SK-N-SH (cell line): Measurements from ENCODE around the gene SEC23A. TPM values are rescaled to one million over a fixed set of nuclear protein-coding genes. Genes with fewer than 3 reads are reported as not detected.
A peak's percentile ranks its signal among the peaks of the same experiment; 100 is the strongest.
"Not testable (repeated sequence)": the region's sequence is repeated elsewhere in the genome, so short reads cannot be mapped to it uniquely, and the experiment has no call there.

ENCODE experiments used
- CTCF ChIA-PET: fragments of 300-600, 350-600 bp; formaldehyde crosslinking; extraction: SDS; loops from one replicate; lab custom pipeline; 2021; lab: Yijun Ruan, JAX
- POLR2A ChIA-PET: fragments of 350-600 bp; sonication (Branson Sonifier 250); formaldehyde crosslinking; extraction: SDS; loops from one replicate; lab custom pipeline; 2020; ENCODE audit warnings: antibody characterized with exemption, inconsistent platforms; lab: Yijun Ruan, JAX
- DNase-seq: peaks from one replicate; pipeline ENCODE4 v3.0.0; 2012
- H2AFZ ChIP-seq: fragments of 200-600 bp; sonication (generic); 2 replicates; pipeline ENCODE4 v1.8.1; 2016; ENCODE audit warnings: antibody characterized with exemption, mild to moderate bottlenecking, low read depth
- H3F3A ChIP-seq: fragments of 200-600 bp; sonication (generic); replicated peaks from 2 replicates; pipeline ENCODE3; 2016; ENCODE audit warnings: antibody characterized with exemption, mild to moderate bottlenecking; ENCODE audit not compliant: insufficient read depth
- H3K27ac ChIP-seq, 2 experiments: fragments of 200-500 bp in 1 of 2; fragments of 200-600 bp in 1 of 2; sonication (Bioruptor generic) in 1 of 2; sonication (generic), shearing (Covaris generic) in 1 of 2; 2 replicates each; pipeline versions ENCODE4 v1.5.1 to v1.6.1; 2014 to 2016; ENCODE audit warnings: low read depth in 2 of 2, inconsistent platforms in 1 of 2, low read length in 1 of 2, mild to moderate bottlenecking in 1 of 2, mixed read lengths in 1 of 2
- H3K27me3 ChIP-seq: fragments of 200-600 bp; sonication (generic), shearing (Covaris generic); 2 replicates; pipeline ENCODE4 v1.6.1; 2016; ENCODE audit warnings: mixed run types; ENCODE audit not compliant: insufficient read depth
- H3K36me3 ChIP-seq, 2 experiments: fragments of 200-500 bp in 1 of 2; fragments of 200-600 bp in 1 of 2; sonication (Bioruptor generic) in 1 of 2; sonication (generic) in 1 of 2; replicated peaks in 1 of 2; 2 replicates each; pipeline versions ENCODE3 to v1.5.1; 2014 to 2016; ENCODE audit warnings: low read length in 1 of 2, mild to moderate bottlenecking in 1 of 2; ENCODE audit not compliant: insufficient read depth in 2 of 2, control insufficient read depth in 1 of 2
- H3K4me1 ChIP-seq, 2 experiments: fragments of 200-500 bp in 1 of 2; fragments of 200-600 bp in 1 of 2; sonication (Bioruptor generic) in 1 of 2; sonication (generic), shearing (Covaris generic) in 1 of 2; 2 replicates each; pipeline versions ENCODE4 v1.5.1 to v1.6.1; 2014 to 2016; ENCODE audit warnings: low read depth in 1 of 2, low read length in 1 of 2, mixed run types in 1 of 2; ENCODE audit not compliant: insufficient read depth in 2 of 2, control insufficient read depth in 1 of 2
- H3K4me2 ChIP-seq: fragments of 200-600 bp; sonication (generic), shearing (Covaris generic); 2 replicates; pipeline ENCODE4 v1.6.1; 2017; ENCODE audit warnings: mixed run types
- H3K4me3 ChIP-seq, 2 experiments: fragments of 200-500 bp in 1 of 2; fragments of 200-600 bp in 1 of 2; sonication (Bioruptor generic) in 1 of 2; sonication (generic), shearing (Covaris generic) in 1 of 2; 2 replicates each; pipeline versions ENCODE4 v1.5.1 to v1.8.1; 2014 to 2016; ENCODE audit warnings: low read depth in 2 of 2, inconsistent platforms in 1 of 2, low read length in 1 of 2, mild to moderate bottlenecking in 1 of 2, mixed read lengths in 1 of 2, moderate library complexity in 1 of 2
- H3K79me2 ChIP-seq: fragments of 200-600 bp; sonication (generic); 2 replicates; pipeline ENCODE4 v1.8.1; 2017; ENCODE audit warnings: mild to moderate bottlenecking; ENCODE audit not compliant: insufficient read depth
- H3K9ac ChIP-seq: fragments of 200-600 bp; sonication (generic); 2 replicates; pipeline ENCODE4 v1.6.1; 2017; ENCODE audit warnings: mixed run types
- H3K9me2 ChIP-seq: fragments of 200-600 bp; sonication (generic); 2 replicates; pipeline ENCODE4 v1.6.1; 2017; ENCODE audit warnings: mixed run types
- H3K9me3 ChIP-seq: fragments of 200-600 bp; sonication (generic); 2 replicates; pipeline ENCODE4 v1.6.1; 2017; ENCODE audit warnings: mixed run types, mild to moderate bottlenecking, moderate library complexity
- H4K20me1 ChIP-seq: fragments of 200-600 bp; sonication (generic); 2 replicates; pipeline ENCODE4 v1.6.1; 2017; ENCODE audit warnings: mild to moderate bottlenecking, mixed run types; ENCODE audit not compliant: insufficient read depth
- CHD2 ChIP-seq: fragments of 150-350 bp; IDR thresholded peaks from 2 replicates; pipeline ENCODE4 v1.6.1; 2018; ENCODE audit warnings: low read length; ENCODE audit not compliant: partially characterized antibody
- CTCF ChIP-seq: fragments of 200-600 bp; sonication (generic); IDR thresholded peaks from 2 replicates; pipeline ENCODE4 v1.6.1; 2017; ENCODE audit warnings: antibody characterized with exemption, mild to moderate bottlenecking, moderate library complexity
- EP300 ChIP-seq, 2 experiments: IDR thresholded peaks; 2 replicates each; pipeline versions ENCODE4 v1.4.0 to v1.6.1; 2012; ENCODE audit warnings: borderline replicate concordance in 1 of 2, low read depth in 1 of 2, low read length in 1 of 2
- FOXJ3 ChIP-seq: sonication (generic); formaldehyde crosslinking; IDR thresholded peaks from 2 replicates; pipeline ENCODE4 v1.5.1; 2020; ENCODE audit warnings: mild to moderate bottlenecking, missing genetic modification reagents
- JUND ChIP-seq: IDR thresholded peaks from 2 replicates; pipeline ENCODE4 v1.4.0; 2012
- MAX ChIP-seq: IDR thresholded peaks from 2 replicates; pipeline ENCODE4 v1.4.0; 2012; ENCODE audit warnings: low read depth
- NRF1 ChIP-seq: IDR thresholded peaks from 2 replicates; pipeline ENCODE4 v1.6.1; 2012; ENCODE audit warnings: low read depth, mild to moderate bottlenecking, low read length
- POLR2AphosphoS5 ChIP-seq: IDR thresholded peaks from 2 replicates; pipeline ENCODE4 v1.6.1; 2012; ENCODE audit warnings: low read depth, low read length
- RAD21 ChIP-seq: IDR thresholded peaks from 2 replicates; pipeline ENCODE4 v1.6.1; 2012; ENCODE audit warnings: mild to moderate bottlenecking, low read length
- REST ChIP-seq: IDR thresholded peaks from 2 replicates; pipeline ENCODE4 v1.6.1; 2012; ENCODE audit warnings: mild to moderate bottlenecking, low read depth, low read length, moderate library complexity
- RXRA ChIP-seq: IDR thresholded peaks from 2 replicates; pipeline ENCODE4 v1.4.0; 2012; ENCODE audit warnings: low read depth, mild to moderate bottlenecking, borderline replicate concordance
- SMC3 ChIP-seq: IDR thresholded peaks from 2 replicates; pipeline ENCODE4 v1.6.1; 2012; ENCODE audit warnings: low read depth, low read length, improper control_type of control experiment
- USF1 ChIP-seq: IDR thresholded peaks from 2 replicates; pipeline ENCODE4 v1.4.0; 2012; ENCODE audit warnings: low read depth, borderline replicate concordance
- USF2 ChIP-seq: fragments of 150-350 bp; IDR thresholded peaks from 2 replicates; pipeline ENCODE4 v1.6.1; 2017; ENCODE audit warnings: antibody characterized with exemption, low read length, low read depth, borderline replicate concordance
- WGBS: methylation state at CpG from one replicate; pipeline ENCODE4 v1.1.6; 2017; ENCODE audit warnings: low lambda C conversion rate; 5-methylcytosine and 5-hydroxymethylcytosine counted together
- polyA plus RNA-seq, 3 experiments: library from polyadenylated mRNA; depleted of rRNA; stranded (reverse); fragments of >200 nt; gene quantifications; 2 replicates each; pipeline ENCODE4 v1.2.3, GENCODE V29; 2012

Gene SEC23A
- polyA plus RNA-seq, 1 of the 3 experiments (the other 2 are of a cell fraction), result 30.0 TPM

- H3K79me2 ChIP-seq, result peaks cover 8% of the 10 kb centered on the region
- TF ChIP-seq CHD2, result no peak
- no peak for TF ChIP-seq RAD21
- TF ChIP-seq USF2, result no peak
- TF ChIP-seq JUND, result no peak
- no peak for TF ChIP-seq POLR2AphosphoS5
- TF ChIP-seq RXRA, result no peak
- no peak for TF ChIP-seq USF1
- no peak for TF ChIP-seq NRF1
- no peak for TF ChIP-seq REST
- no peak for TF ChIP-seq FOXJ3
- TF ChIP-seq MAX, result no peak
- TF ChIP-seq, all 33 proteins: peak for 0
- no peaks in the 10 kb centered on the region for H3F3A ChIP-seq
- no peaks in the 10 kb centered on the region for H3K36me3 ChIP-seq
- no peak for DNase-seq
- H3K27me3 ChIP-seq, result no peaks in the 10 kb centered on the region
- H2AFZ ChIP-seq, result no peak overlapping the region
- 71% methylated on average over 3 of the region's 3 CpGs for WGBS
- H4K20me1 ChIP-seq, result no peaks in the 10 kb centered on the region
- no peak overlapping the region for H3K4me3 ChIP-seq
- no peak overlapping the region for H3K4me2 ChIP-seq
- no peak overlapping the region for H3K9ac ChIP-seq
- ChIA-PET POLR2A (no interaction called here), CTCF (no interaction called here)
- no peaks in the 10 kb centered on the region; a peak in 1 of 4 replicates for H3K4me1 ChIP-seq
- H3K27ac ChIP-seq, result no peak overlapping the region
- H3K9me3 ChIP-seq, result no peaks in the 10 kb centered on the region
- H3K9me2 ChIP-seq, result no peaks in the 10 kb centered on the region
Measured at GRCh38 chr14:39108791-39109190, 5.8 kb upstream of the SEC23A start.

- DNase-seq, result peak; percentile 35
- H3K4me3 ChIP-seq, result no peak overlapping the region
- ChIA-PET CTCF (interaction anchor here (1.7 kb wide), 1 partner anchor 261 kb away, joined by 11 read pairs; no protein-coding TSS in a partner anchor), POLR2A (no interaction called here)
- H3K27me3 ChIP-seq, result no peaks in the 10 kb centered on the region
- no peak overlapping the region for H3K27ac ChIP-seq
- H3F3A ChIP-seq, result no peaks in the 10 kb centered on the region
- TF ChIP-seq SMC3 (peak; percentile 38), CTCF (peak; percentile 54), EP300 (IDR thresholded peaks at IDR 0.05; ENCODE audit: borderline replicate concordance in 1 of 2, low read depth in 1 of 2, low read length in 1 of 2) (no peak), RAD21 (peak; percentile 36)
- no peak overlapping the region for H3K4me2 ChIP-seq
- no peak overlapping the region for H2AFZ ChIP-seq
- H3K79me2 ChIP-seq, result peaks cover 20% of the 10 kb centered on the region
- no peaks in the 10 kb centered on the region for H3K9me2 ChIP-seq
- 71% methylated on average over 2 of the region's 2 CpGs for WGBS
- H3K9ac ChIP-seq, result no peak overlapping the region
- no peaks in the 10 kb centered on the region for H3K36me3 ChIP-seq
- no peaks in the 10 kb centered on the region for H4K20me1 ChIP-seq
- no peaks in the 10 kb centered on the region for H3K9me3 ChIP-seq
- no peaks in the 10 kb centered on the region for H3K4me1 ChIP-seq
Measured at GRCh38 chr14:39107591-39107996, 4.6 kb upstream of the SEC23A start.

GRCh38 chr14:39104078-39104801 is 1.2 kb upstream of the SEC23A start:
- CTCF ChIA-PET, DNase-seq, H2AFZ ChIP-seq, H4K20me1 ChIP-seq, H3K4me1 ChIP-seq, H3K27me3 ChIP-seq, H3F3A ChIP-seq, H3K36me3 ChIP-seq, H3K9me2 ChIP-seq, H3K9me3 ChIP-seq: not testable (repeated sequence)
- peak overlapping the region; percentile 63 to 69 for H3K4me3 ChIP-seq
- POLR2A ChIA-PET, result interaction anchor here (2.0 kb wide), 1 partner anchor 10 kb away, joined by 13 read pairs; the partner anchor contains the start of gene GEMIN2
- H3K9ac ChIP-seq, result peak overlapping the region; percentile 84; the same call in 1 of the 2 replicates
- peak overlapping the region in 1 of 2 experiments; percentile 76; a peak in 1 of 4 replicates for H3K27ac ChIP-seq
- 94% methylated on average over 17 of the region's 17 CpGs for WGBS
- H3K4me2 ChIP-seq, result peak overlapping the region; percentile 75
- H3K79me2 ChIP-seq, result peaks cover 53% of the 10 kb centered on the region
